H1 (cell line): Measurements from ENCODE around the gene SPTBN4. TPM values are rescaled to one million over a fixed set of nuclear protein-coding genes. Genes with fewer than 3 reads are reported as not detected.

Experiments used
- KDM4A ChIP-seq: IDR thresholded peaks from one replicate; pipeline ENCODE4 v1.7.1; 2012; ENCODE audit warnings: low read depth, mild to moderate bottlenecking, moderate library complexity, low read length, inconsistent platforms; ENCODE audit not compliant: severe bottlenecking
- POLR2AphosphoS5 ChIP-seq: IDR thresholded peaks from 2 replicates; pipeline ENCODE4 v1.6.1; 2011; ENCODE audit warnings: low read depth, low read length
- TEAD4 ChIP-seq: IDR thresholded peaks from 2 replicates; pipeline ENCODE4 v1.6.1; 2012; ENCODE audit warnings: low read depth, low read length, inconsistent platforms, mixed read lengths
- polyA plus RNA-seq, 7 experiments: library from polyadenylated mRNA; depleted of rRNA in 3 of 7; stranded (reverse) in 5 of 7; unstranded in 2 of 7; fragments of >200 nt in 5 of 7; fragments of 200-250 nt in 2 of 7; gene quantifications; 1 replicate in 5 of 7; 2 replicates in 1 of 7; 4 replicates in 1 of 7; pipeline versions ENCODE4 v1.2.1 to v1.2.3, GENCODE V29; 2011 to 2013; ENCODE audit warnings: missing spikeins in 2 of 7, mixed read lengths in 2 of 7
- total RNA-seq: library from RNA; stranded (reverse); fragmentation: NEBNext Ultra II Directional; extraction: Animal tissue kit (Norgen Biotek cat#: 25700); gene quantifications from 2 replicates; pipeline ENCODE4 v1.2.1, GENCODE V29; 2021

Gene SPTBN4
- total and polyA plus RNA-seq, 2 of the 8 experiments (the other 6 are each of a cell fraction or from before 2014, with no cell fraction given) = 1.9 to 3.0 TPM

DNA sequence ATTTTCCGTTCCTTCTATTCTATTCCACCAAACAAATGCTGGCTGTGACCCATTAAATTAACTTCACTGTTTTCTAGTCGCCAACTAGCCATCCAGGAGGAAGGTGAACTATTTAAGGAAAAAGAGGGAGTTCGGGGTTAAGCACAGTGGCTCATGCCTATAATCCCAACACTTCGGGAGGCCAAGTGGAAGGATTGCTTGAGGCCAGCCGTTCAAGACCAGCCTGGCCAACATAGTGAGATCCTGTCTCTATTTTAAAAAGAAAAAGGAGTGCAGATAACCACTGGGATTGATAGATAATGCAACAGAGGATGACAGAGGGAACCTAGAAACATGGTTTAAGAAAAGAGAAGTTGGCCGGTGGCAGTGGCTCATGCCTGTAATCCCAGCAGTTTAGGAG lies 44.7 kb downstream of the SPTBN4 start (continued):
- no peak for TF ChIP-seq POLR2AphosphoS5
- no peak for TF ChIP-seq TEAD4
- TF ChIP-seq KDM4A = no peak
